ENCODE measurements around the gene SYT13.

- TF ChIP-seq, protein P1, sequence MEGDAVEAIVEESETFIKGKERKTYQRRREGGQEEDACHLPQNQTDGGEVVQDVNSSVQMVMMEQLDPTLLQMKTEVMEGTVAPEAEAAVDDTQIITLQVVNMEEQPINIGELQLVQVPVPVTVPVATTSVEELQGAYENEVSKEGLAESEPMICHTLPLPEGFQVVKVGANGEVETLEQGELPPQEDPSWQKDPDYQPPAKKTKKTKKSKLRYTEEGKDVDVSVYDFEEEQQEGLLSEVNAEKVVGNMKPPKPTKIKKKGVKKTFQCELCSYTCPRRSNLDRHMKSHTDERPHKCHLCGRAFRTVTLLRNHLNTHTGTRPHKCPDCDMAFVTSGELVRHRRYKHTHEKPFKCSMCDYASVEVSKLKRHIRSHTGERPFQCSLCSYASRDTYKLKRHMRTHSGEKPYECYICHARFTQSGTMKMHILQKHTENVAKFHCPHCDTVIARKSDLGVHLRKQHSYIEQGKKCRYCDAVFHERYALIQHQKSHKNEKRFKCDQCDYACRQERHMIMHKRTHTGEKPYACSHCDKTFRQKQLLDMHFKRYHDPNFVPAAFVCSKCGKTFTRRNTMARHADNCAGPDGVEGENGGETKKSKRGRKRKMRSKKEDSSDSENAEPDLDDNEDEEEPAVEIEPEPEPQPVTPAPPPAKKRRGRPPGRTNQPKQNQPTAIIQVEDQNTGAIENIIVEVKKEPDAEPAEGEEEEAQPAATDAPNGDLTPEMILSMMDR (IDR thresholded peaks at IDR 0.05; ENCODE audit: low read depth, low read length) = no peak
- TF ChIP-seq EZH2phosphoT487 (IDR thresholded peaks at IDR 0.05; ENCODE audit: low read depth) = no peak
These were observed 59.9 kb downstream of the SYT13 start for GRCh38 chr11:45225961-45226871.

Measured in OCI-LY3 (cell line).